Stimulated activated memory B cell treated with anti-CD40 and anti-IgM and Interleukin-4, amounts not matched to agents 10 μg/mL and 1 μg/mL and 100 μg/mL, for 72 hours (primary cell): Measurements from ENCODE around the gene XK.
"Not testable (repeated sequence)": the region's sequence is repeated elsewhere in the genome, so short reads cannot be mapped to it uniquely, and the experiment has no call there.

ENCODE experiments used
- ATAC-seq: fragments of 150-1000 bp; cut with Tn5 transposase; 2 replicates; pipeline ENCODE4 v1.10.0; 2021
- H3K27ac Mint-ChIP-seq: one replicate; pipeline ENCODE4 v1.8.0; 2022; ENCODE audit warnings: mild to moderate bottlenecking, mixed read lengths
- H3K27me3 Mint-ChIP-seq: one replicate; pipeline ENCODE4 v1.8.0; 2022; ENCODE audit warnings: mixed read lengths
- H3K36me3 Mint-ChIP-seq: one replicate; pipeline ENCODE4 v1.8.0; 2022; ENCODE audit warnings: mixed read lengths
- H3K4me1 Mint-ChIP-seq: one replicate; pipeline ENCODE4 v1.8.0; 2022; ENCODE audit warnings: mixed read lengths
- H3K4me3 Mint-ChIP-seq: one replicate; pipeline ENCODE4 v1.8.0; 2022; ENCODE audit warnings: mild to moderate bottlenecking, moderate library complexity, mixed read lengths
- H3K9me3 Mint-ChIP-seq: one replicate; pipeline ENCODE4 v1.8.0; 2022; ENCODE audit warnings: mixed read lengths

Gene XK

DNA sequence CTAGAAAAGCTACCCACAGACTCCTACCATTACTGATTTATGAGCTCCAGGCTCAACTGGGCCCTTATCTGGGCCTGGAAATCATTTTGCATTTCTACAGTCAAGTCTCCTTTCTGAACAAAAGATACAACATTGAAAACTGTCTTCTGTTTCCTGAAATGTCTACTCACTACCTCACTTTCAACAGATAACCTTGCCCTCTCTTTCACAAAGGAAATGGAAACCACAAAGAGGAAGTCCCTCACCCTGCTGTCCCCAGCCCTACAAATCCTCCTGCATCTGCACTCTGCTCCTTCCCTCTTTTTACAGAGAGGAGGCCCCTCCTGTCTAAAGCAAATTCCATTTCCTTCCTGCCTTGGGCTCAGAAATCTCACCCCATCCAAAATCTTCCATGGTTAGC lies 69.4 kb downstream of the XK start:
- no peaks in the 10 kb centered on the region for H3K36me3 Mint-ChIP-seq
- peak; percentile 98 for ATAC-seq
- H3K27me3 Mint-ChIP-seq, result no peaks in the 10 kb centered on the region
- no peaks in the 10 kb centered on the region for H3K9me3 Mint-ChIP-seq
- H3K27ac Mint-ChIP-seq, result no peak overlapping the region
- H3K4me1 Mint-ChIP-seq, result peaks cover 30% of the 10 kb centered on the region
- no peak overlapping the region for H3K4me3 Mint-ChIP-seq

GRCh38 chrX:37757082-37757481 lies 71.5 kb downstream of the XK start:
- no peak overlapping the region for H3K4me3 Mint-ChIP-seq
- no peaks in the 10 kb centered on the region for H3K27me3 Mint-ChIP-seq
- peak overlapping the region; percentile 19 for H3K27ac Mint-ChIP-seq
- ATAC-seq, result no peak
- H3K9me3 Mint-ChIP-seq, result no peaks in the 10 kb centered on the region
- H3K36me3 Mint-ChIP-seq, result no peaks in the 10 kb centered on the region
- H3K4me1 Mint-ChIP-seq, result peaks cover 24% of the 10 kb centered on the region

DNA sequence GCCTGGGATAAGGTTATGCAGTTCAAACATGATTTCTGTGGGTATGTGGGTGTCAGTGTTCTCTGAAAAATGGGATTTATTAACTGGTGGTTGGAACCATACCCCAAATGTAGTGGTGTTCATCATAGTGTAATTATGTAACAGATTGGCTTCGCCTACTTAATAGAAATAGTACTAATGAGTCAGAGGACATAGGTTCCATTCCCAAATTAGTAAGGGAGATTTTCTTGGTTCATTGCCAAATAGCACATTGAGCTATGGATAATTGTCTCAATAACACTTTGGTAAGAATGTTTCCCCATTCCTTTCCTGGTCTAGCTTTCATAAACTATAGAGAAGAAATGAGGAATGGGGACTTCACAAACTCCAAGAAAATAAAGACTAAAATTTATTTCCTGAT lies 73.8 kb downstream of the XK start:
- Mint-ChIP-seq H3K4me1 (peaks cover 28% of the 10 kb centered on the region), H3K27me3 (no peaks in the 10 kb centered on the region), H3K9me3 (no peaks in the 10 kb centered on the region), H3K27ac (no peak overlapping the region), H3K36me3 (no peaks in the 10 kb centered on the region), H3K4me3 (no peak overlapping the region)
- ATAC-seq, result no peak

GRCh38 chrX:37759878-37760418 lies 74.4 kb downstream of the XK start:
- Mint-ChIP-seq H3K4me3 (no peak overlapping the region), H3K27ac (no peak overlapping the region), H3K36me3 (no peaks in the 10 kb centered on the region), H3K9me3 (no peaks in the 10 kb centered on the region), H3K4me1 (peaks cover 33% of the 10 kb centered on the region), H3K27me3 (no peaks in the 10 kb centered on the region)
- no peak for ATAC-seq

DNA sequence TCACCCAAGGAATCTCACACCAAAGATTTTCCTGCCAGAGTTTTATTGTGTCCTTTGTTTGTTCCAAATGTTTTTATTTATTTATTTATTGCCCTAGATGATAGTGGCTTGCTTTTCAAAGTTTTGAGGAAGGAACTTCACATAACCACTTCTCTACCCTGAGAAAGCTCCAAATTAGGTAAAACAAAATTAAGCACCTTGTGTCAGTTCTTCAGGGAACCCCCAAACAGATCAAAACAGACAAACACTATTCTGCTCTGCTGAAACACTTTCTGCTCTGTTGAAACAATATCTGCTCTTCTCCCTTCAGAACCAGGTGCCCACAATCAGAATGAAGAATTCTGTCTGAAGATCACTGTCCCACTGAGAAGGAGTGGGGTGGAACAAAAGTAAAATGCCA lies 77.8 kb downstream of the XK start:
- H3K27me3 Mint-ChIP-seq, result no peaks in the 10 kb centered on the region
- no peak overlapping the region for H3K4me3 Mint-ChIP-seq
- H3K4me1 Mint-ChIP-seq, result peaks cover 41% of the 10 kb centered on the region
- peak overlapping the region; percentile 68 for H3K27ac Mint-ChIP-seq
- ATAC-seq, result peak; percentile 45
- no peaks in the 10 kb centered on the region for H3K36me3 Mint-ChIP-seq
- H3K9me3 Mint-ChIP-seq, result no peaks in the 10 kb centered on the region

GRCh38 chrX:37765507-37765906 lies 79.9 kb downstream of the XK start:
- Mint-ChIP-seq H3K27me3 (no peaks in the 10 kb centered on the region), H3K4me3 (no peak overlapping the region), H3K4me1 (peaks cover 38% of the 10 kb centered on the region), H3K27ac (peak overlapping the region; percentile 70), H3K9me3 (no peaks in the 10 kb centered on the region), H3K36me3 (no peaks in the 10 kb centered on the region)
- ATAC-seq, result no peak

DNA sequence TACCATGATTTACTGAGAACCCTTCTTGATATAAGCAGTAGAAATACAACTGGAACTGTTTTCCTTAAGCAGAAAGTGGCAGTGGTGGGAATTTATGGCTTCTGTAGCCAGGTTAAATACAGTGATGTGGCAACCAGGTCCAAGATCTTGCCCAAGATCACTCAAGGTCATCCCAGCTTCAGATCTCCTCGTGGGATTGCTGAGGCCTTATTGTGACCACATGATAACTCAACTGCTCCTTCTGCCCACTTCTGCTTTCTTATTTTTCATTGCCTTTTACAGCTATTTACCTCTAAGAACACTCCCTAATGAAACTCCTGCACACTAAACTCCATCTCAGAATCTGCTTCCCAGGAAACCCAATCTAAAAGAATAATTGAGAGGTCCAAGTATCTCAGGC lies 81.8 kb downstream of the XK start:
- no peaks in the 10 kb centered on the region for H3K27me3 Mint-ChIP-seq
- ATAC-seq, result no peak
- peaks cover 38% of the 10 kb centered on the region for H3K4me1 Mint-ChIP-seq
- H3K9me3 Mint-ChIP-seq, result no peaks in the 10 kb centered on the region
- peak overlapping the region; percentile 58 for H3K27ac Mint-ChIP-seq
- no peak overlapping the region for H3K4me3 Mint-ChIP-seq
- H3K36me3 Mint-ChIP-seq, result no peaks in the 10 kb centered on the region

- H3K9me3 Mint-ChIP-seq, H3K27me3 Mint-ChIP-seq, H3K4me3 Mint-ChIP-seq, H3K27ac Mint-ChIP-seq, ATAC-seq, H3K36me3 Mint-ChIP-seq: not testable (repeated sequence)
- peaks cover 29% of the 10 kb centered on the region for H3K4me1 Mint-ChIP-seq
Observed at GRCh38 chrX:37768866-37769265, 83.3 kb downstream of the XK start.

GRCh38 chrX:37776283-37776986 lies 90.8 kb downstream of the XK start:
- Mint-ChIP-seq H3K4me1 (peaks cover 28% of the 10 kb centered on the region), H3K4me3 (peak overlapping the region; percentile 33), H3K27ac (peak overlapping the region; percentile 91), H3K27me3 (no peaks in the 10 kb centered on the region), H3K36me3 (no peaks in the 10 kb centered on the region), H3K9me3 (no peaks in the 10 kb centered on the region)
- ATAC-seq, result peak; percentile 89

DNA sequence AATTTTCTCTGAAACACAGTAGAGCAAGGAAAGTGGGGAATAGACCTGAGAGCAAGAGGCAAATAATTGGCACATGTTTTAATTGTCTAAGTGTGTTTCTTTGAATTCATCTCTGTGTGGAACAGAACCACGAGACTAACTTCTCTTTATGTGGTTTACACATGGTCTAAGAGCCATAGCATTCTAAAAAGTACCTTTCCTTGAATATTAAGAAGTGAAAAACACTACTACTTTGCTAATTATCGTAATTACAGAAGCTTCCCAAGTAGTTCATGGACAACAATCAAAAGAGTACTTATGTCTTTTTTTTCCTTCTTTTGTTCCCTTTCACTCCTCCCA lies 91.4 kb downstream of the XK start:
- H3K4me3 Mint-ChIP-seq, result peak overlapping the region; percentile 33
- H3K4me1 Mint-ChIP-seq, result peaks cover 31% of the 10 kb centered on the region
- peak overlapping the region; percentile 91 for H3K27ac Mint-ChIP-seq
- peak; percentile 82 for ATAC-seq
- peaks cover 2% of the 10 kb centered on the region for H3K36me3 Mint-ChIP-seq
- H3K27me3 Mint-ChIP-seq, result no peaks in the 10 kb centered on the region
- no peaks in the 10 kb centered on the region for H3K9me3 Mint-ChIP-seq

DNA sequence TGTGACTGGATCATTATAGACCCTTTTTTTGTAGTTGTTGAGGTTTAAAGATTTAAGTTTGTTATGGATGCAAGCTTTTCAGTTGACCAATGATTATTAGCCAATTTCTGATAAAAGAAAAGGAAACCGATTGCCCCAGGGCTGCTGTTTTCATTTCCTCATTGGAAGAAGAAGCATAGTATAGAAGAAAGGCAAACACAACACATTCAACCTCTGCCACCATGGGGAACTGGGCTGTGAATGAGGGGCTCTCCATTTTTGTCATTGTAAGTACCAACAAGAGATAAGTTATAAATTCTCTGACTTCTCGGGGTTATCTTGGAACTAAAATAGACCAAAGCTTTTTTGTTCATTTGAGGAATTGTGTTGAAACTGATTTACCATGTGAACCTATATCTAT lies 94.3 kb downstream of the XK start, which contains the start of gene CYBB:
Gene CYBB (plus strand): TSS at position 203 of the 400 bp plus-strand sequence. CDS start 19 bp downstream, at position 222.
- Mint-ChIP-seq H3K27ac (peak within 1 kb of the TSS; percentile 81), H3K36me3 (peaks cover 18% of the 10 kb centered on the region), H3K4me3 (peak within 1 kb of the TSS; percentile 81), H3K4me1 (peaks cover 50% of the 10 kb centered on the region), H3K9me3 (no peaks in the 10 kb centered on the region), H3K27me3 (no peaks in the 10 kb centered on the region)
- ATAC-seq, result no peak

- Mint-ChIP-seq H3K4me1 (peaks cover 45% of the 10 kb centered on the region), H3K4me3 (peak overlapping the region; percentile 81), H3K27ac (peak overlapping the region; percentile 81), H3K36me3 (peaks cover 18% of the 10 kb centered on the region), H3K9me3 (no peaks in the 10 kb centered on the region), H3K27me3 (no peaks in the 10 kb centered on the region)
- ATAC-seq, result no peak
Observed at GRCh38 chrX:37781081-37781480, 95.5 kb downstream of the XK start.
